Measurements from ENCODE around the gene RPUSD4.

Gene RPUSD4

DNA sequence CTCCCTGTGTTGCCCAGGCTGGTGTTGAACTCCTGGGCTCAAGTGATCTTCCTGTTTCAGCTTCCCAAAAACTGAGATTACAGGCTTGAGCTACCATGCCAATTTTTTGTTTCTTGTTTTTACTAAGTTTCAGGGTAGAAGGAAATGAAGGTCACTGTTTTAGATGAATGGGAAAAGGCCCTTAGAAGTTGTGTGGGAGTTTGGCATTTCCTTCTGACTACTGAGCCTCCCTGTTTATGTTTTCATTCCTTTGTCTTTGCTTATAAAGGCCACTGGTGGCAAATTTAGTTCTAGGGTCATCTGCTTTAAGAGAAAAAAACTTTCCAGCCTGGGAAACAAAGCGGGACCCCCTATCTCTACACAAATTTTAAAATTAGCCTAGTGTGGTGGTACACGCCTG, 35.2 kb upstream of the RPUSD4 start:
- Histone ChIP-seq H2AFZ (ENCODE audit: low read length) (no peak overlapping the region), H3K9me3 (ENCODE audit: insufficient read depth, low read depth, low read length) (no peaks in the 10 kb centered on the region), H3K36me3 (ENCODE audit: insufficient read depth, low read length) (peaks cover 40% of the 10 kb centered on the region; the same call in 1 of the 2 replicates), H3K9ac (ENCODE audit: low read depth, low read length, poor library complexity, severe bottlenecking) (no peak overlapping the region), H3K4me1 (ENCODE audit: insufficient read depth, low read length, poor library complexity, severe bottlenecking) (no peaks in the 10 kb centered on the region), H3K27me3 (ENCODE audit: insufficient read depth, low read length, poor library complexity, severe bottlenecking) (no peaks in the 10 kb centered on the region), H3F3A (ENCODE audit: low read depth) (no peaks in the 10 kb centered on the region), H3K4me3 (ENCODE audit: low read length, poor library complexity, severe bottlenecking) (no peak overlapping the region), H3K79me2 (ENCODE audit: insufficient read depth, low read length) (no peaks in the 10 kb centered on the region), H3K4me2 (ENCODE audit: low read depth, low read length, poor library complexity, severe bottlenecking) (no peak overlapping the region), H4K20me1 (ENCODE audit: insufficient read depth, low read length, poor library complexity, severe bottlenecking) (no peaks in the 10 kb centered on the region), H3K9me2 (replicated peaks; ENCODE audit: low read depth, low read length) (no peaks in the 10 kb centered on the region)
- TF ChIP-seq, protein P1, sequence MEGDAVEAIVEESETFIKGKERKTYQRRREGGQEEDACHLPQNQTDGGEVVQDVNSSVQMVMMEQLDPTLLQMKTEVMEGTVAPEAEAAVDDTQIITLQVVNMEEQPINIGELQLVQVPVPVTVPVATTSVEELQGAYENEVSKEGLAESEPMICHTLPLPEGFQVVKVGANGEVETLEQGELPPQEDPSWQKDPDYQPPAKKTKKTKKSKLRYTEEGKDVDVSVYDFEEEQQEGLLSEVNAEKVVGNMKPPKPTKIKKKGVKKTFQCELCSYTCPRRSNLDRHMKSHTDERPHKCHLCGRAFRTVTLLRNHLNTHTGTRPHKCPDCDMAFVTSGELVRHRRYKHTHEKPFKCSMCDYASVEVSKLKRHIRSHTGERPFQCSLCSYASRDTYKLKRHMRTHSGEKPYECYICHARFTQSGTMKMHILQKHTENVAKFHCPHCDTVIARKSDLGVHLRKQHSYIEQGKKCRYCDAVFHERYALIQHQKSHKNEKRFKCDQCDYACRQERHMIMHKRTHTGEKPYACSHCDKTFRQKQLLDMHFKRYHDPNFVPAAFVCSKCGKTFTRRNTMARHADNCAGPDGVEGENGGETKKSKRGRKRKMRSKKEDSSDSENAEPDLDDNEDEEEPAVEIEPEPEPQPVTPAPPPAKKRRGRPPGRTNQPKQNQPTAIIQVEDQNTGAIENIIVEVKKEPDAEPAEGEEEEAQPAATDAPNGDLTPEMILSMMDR (conservative IDR thresholded peaks at IDR 0.05; ENCODE audit: low read length), result no peak
- no peak for TF ChIP-seq EZH2phosphoT487 (IDR thresholded peaks at IDR 0.05; ENCODE audit: borderline replicate concordance)

DNA sequence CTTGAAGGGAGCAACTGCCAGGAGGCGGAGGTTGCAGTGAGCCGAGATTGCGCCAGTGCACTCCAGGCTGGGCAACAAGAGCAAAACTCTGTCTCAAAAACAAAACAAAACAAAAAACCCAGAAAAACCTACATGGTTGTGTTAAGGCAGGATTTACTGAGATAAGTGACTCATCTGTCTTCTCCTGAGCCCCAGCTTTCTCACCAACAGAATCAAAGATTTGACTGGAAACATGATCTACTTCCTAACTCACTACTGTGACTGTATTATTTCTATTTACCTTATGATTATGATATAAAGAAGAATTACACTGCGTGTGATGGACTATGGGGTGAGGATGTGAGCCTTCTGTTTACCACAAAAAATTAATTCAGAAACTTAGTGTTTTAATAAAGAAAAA, 21.9 kb upstream of the RPUSD4 start:
- Histone ChIP-seq H3K4me3 (ENCODE audit: low read length, poor library complexity, severe bottlenecking) (no peak overlapping the region), H2AFZ (ENCODE audit: low read length) (no peak overlapping the region), H3K4me1 (ENCODE audit: insufficient read depth, low read length, poor library complexity, severe bottlenecking) (peaks cover 13% of the 10 kb centered on the region), H3K9me3 (ENCODE audit: insufficient read depth, low read depth, low read length) (no peaks in the 10 kb centered on the region), H3F3A (ENCODE audit: low read depth) (no peaks in the 10 kb centered on the region), H3K79me2 (ENCODE audit: insufficient read depth, low read length) (0 out of 2 replicates have a peak, but pooled peaks cover 3% of the 10 kb centered on the region), H3K9ac (ENCODE audit: low read depth, low read length, poor library complexity, severe bottlenecking) (no peak overlapping the region), H3K4me2 (ENCODE audit: low read depth, low read length, poor library complexity, severe bottlenecking) (no peak overlapping the region), H4K20me1 (ENCODE audit: insufficient read depth, low read length, poor library complexity, severe bottlenecking) (no peaks in the 10 kb centered on the region), H3K9me2 (replicated peaks; ENCODE audit: low read depth, low read length) (no peaks in the 10 kb centered on the region), H3K27me3 (ENCODE audit: insufficient read depth, low read length, poor library complexity, severe bottlenecking) (no peaks in the 10 kb centered on the region), H3K36me3 (ENCODE audit: insufficient read depth, low read length) (peaks cover 16% of the 10 kb centered on the region; the same call in 1 of the 2 replicates)
- TF ChIP-seq, protein P1 (conservative IDR thresholded peaks at IDR 0.05; ENCODE audit: low read length), result no peak
- TF ChIP-seq EZH2phosphoT487 (IDR thresholded peaks at IDR 0.05; ENCODE audit: borderline replicate concordance), result no peak

DNA sequence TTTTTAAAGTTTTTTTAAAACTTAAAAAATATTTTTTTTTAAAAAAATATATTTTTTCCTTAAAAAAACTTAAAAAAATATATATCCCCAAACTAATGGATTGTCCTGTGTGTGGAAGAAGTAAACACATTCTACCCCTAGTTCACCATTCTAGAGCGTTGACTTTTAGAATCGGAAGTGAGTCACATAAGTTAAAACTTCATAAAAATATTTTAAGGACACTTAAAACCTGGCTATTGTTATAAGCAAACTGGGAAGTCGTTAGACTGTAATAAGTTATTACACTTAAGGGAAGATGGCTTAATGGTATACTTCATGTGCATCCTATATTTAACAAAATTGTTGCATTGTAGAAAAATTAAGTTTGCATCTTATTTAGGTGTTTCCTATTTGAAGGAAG, 21.2 kb upstream of the RPUSD4 start:
- H3K9me3 ChIP-seq (ENCODE audit: insufficient read depth, low read depth, low read length), result no peaks in the 10 kb centered on the region
- peaks cover 9% of the 10 kb centered on the region; the same call in 1 of the 2 replicates for H3K36me3 ChIP-seq (ENCODE audit: insufficient read depth, low read length)
- peaks cover 3% of the 10 kb centered on the region; the same call in 1 of the 2 replicates for H3K79me2 ChIP-seq (ENCODE audit: insufficient read depth, low read length)
- H3K27me3 ChIP-seq (ENCODE audit: insufficient read depth, low read length, poor library complexity, severe bottlenecking), result no peaks in the 10 kb centered on the region
- no peak overlapping the region for H3K9ac ChIP-seq (ENCODE audit: low read depth, low read length, poor library complexity, severe bottlenecking)
- no peak overlapping the region for H3K4me2 ChIP-seq (ENCODE audit: low read depth, low read length, poor library complexity, severe bottlenecking)
- H3K9me2 ChIP-seq (replicated peaks; ENCODE audit: low read depth, low read length), result no peaks in the 10 kb centered on the region
- H2AFZ ChIP-seq (ENCODE audit: low read length), result no peak overlapping the region
- H4K20me1 ChIP-seq (ENCODE audit: insufficient read depth, low read length, poor library complexity, severe bottlenecking), result no peaks in the 10 kb centered on the region
- no peaks in the 10 kb centered on the region for H3F3A ChIP-seq (ENCODE audit: low read depth)
- H3K4me3 ChIP-seq (ENCODE audit: low read length, poor library complexity, severe bottlenecking), result no peak overlapping the region
- peaks cover 13% of the 10 kb centered on the region for H3K4me1 ChIP-seq (ENCODE audit: insufficient read depth, low read length, poor library complexity, severe bottlenecking)
- no peak for TF ChIP-seq EZH2phosphoT487 (IDR thresholded peaks at IDR 0.05; ENCODE audit: borderline replicate concordance)
- TF ChIP-seq, protein P1 (conservative IDR thresholded peaks at IDR 0.05; ENCODE audit: low read length), result no peak

Measured in Loucy (cell line).